Ramos (cell line): ENCODE results near the gene ZCCHC17.

Experiments
- in situ Hi-C: fragments of 300-500 bp; cut with MboI; formaldehyde crosslinking; loops from one replicate; pipeline ENCODE4 v1.14.3; 2022; ENCODE audit warnings: low sequenced_read_pairs; ENCODE audit not compliant: unreplicated experiment

Gene ZCCHC17

DNA sequence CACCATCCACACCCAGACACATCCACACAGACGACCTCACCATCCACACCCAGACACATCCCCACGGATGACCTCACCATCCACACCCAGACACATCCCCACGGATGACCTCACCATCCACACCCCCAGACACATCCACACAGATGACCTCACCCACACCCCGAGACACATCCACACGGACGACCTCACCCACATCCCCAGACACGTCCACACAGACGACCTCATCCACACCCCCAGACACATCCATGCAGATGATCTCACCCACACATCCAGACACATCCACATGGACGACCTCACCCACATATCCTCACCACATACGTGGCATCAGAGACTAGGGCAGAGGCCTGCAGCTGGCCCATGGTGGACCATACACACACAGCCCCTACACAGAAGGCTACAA lies 90.8 kb downstream of the ZCCHC17 start:
- in situ Hi-C loops = no loop called here

- in situ Hi-C loops = no loop called here
These were observed 92.8 kb downstream of the ZCCHC17 start for GRCh38 chr1:31389616-31390015.

- in situ Hi-C loops = no loop called here
These were observed 93.2 kb downstream of the ZCCHC17 start for GRCh38 chr1:31390071-31390470.

DNA sequence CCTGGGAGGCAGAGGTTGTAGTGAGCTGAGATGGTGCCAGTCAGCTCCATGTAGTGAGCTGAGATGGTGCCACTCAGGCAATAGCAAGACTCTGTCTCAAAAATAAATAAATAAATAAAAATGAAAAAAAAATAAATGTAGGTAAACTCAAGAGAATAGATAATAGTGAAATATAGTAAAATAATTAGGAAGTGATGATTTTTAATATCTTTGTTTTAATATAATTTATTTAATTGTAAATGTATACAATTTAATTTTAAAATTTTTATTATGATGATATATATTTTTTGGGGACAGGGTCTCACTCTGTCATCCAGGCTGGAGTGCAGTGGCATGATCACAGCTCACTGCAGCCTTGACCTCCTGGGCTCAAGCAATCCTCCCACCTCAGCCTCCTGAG lies 96.6 kb downstream of the ZCCHC17 start:
- in situ Hi-C loops = no loop called here

GRCh38 chr1:31394584-31395193 lies 97.9 kb downstream of the ZCCHC17 start:
- in situ Hi-C loops = no loop called here

DNA sequence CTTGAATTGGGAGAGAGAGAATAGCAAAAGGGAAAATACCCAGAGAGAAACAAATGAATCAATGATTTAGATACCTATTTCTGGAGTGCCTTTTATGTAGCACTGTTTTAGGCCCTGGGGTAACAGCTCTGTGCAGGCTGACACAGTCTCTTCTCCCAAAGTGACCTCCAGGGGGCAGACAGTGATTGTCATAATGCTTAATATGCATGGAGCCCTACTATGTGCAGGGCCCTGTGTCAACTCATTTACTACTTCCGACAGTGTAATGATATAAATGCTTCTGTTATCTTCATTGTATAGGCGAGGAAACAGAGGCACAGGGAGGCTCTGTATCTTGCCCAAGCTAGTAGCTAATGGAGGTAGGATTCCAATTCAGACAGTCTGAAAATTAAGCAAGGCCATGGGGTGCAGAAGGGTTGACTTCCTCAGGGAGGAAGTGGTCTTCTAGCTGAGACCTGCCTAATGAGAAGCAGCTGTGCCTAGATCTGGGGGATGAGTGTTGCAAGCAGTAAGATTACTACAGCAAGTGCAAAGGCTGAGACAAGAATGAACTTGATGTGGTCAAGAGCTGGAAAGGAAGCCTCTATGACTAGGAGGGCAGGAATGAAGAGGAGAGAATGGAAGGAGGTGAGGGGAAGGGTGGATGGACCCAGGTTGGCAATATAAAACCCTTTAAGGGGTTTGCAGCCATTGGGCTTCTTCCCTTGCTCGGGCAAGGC lies 100.0 kb downstream of the ZCCHC17 start:
- in situ Hi-C loops = no loop called here

DNA sequence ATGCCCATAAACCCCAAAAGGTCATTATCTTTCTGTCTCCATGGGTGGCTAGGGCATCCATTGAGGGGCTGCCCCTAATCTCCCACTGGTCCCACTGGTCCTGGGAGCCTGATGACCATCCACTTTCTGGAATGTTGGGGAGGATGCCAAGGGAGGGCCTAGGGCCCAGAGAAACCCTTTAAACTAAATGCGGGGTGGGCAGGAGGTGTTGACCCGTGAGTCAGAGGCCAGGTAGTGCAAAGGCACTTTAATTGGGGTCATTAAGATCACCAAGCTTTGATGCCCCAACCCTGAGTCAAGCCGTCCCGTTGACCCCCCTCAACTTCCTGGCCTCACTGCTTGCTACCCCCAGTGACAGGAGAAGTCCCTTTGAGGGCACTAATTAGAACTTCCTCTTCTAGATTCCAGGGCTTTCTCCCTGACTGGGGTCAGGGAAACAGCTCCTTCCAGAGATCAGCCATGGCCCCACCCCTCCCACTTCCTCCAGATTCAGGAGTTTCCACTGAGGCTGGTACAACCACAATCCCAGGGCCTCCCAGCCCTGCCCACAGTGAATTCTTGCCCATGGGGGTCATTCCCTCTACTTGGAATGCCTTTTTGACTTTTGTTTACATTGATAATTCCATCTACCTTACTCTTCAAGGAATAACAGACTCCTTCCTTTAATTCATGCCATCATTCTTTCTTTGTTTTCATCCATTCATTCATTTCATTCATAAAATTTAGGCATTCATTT lies 100.7 kb downstream of the ZCCHC17 start:
- in situ Hi-C loops = no loop called here

DNA sequence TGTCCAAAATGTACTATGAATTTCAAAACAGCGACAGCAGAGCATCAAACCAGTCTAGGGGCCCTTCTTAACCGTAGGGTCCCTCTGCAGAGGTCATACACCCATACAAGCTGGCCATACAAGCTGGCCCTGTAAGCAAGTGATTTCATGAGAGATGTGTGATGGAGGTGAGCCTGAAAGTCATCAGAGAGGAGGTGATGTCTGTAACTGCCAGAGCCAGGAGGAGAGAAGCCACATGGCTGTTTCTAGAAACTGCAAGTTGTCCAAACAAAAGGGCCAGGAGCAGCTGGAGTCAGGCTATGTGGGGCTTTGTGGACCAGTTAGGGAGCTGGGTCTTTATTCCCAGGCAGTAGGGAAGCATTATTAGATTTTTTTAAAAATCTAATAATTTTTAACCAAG lies 101.4 kb downstream of the ZCCHC17 start:
- in situ Hi-C loops = no loop called here

GRCh38 chr1:31399976-31400375 lies 103.1 kb downstream of the ZCCHC17 start:
- in situ Hi-C loops = no loop called here

DNA sequence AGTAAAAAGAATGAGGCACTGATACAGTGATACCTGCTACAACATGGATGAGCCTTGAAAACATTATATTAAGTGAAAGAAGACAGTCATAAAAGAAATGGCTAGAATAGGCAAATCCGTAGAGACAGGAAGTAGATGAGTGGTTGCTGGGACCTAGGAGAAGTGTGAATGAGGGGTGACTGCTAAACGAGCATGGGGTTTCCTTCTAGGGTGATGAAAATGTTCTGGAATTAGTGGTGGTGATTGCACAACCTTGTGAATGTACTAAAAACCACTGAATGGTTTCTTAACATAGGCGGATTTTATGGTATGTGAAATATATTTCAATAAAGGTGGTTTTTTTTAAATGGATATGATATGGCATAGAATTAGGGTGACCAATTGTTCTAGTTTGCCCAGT lies 103.6 kb downstream of the ZCCHC17 start:
- in situ Hi-C loops = no loop called here

- in situ Hi-C loops = no loop called here
These were observed 104.4 kb downstream of the ZCCHC17 start for GRCh38 chr1:31401241-31401640.

DNA sequence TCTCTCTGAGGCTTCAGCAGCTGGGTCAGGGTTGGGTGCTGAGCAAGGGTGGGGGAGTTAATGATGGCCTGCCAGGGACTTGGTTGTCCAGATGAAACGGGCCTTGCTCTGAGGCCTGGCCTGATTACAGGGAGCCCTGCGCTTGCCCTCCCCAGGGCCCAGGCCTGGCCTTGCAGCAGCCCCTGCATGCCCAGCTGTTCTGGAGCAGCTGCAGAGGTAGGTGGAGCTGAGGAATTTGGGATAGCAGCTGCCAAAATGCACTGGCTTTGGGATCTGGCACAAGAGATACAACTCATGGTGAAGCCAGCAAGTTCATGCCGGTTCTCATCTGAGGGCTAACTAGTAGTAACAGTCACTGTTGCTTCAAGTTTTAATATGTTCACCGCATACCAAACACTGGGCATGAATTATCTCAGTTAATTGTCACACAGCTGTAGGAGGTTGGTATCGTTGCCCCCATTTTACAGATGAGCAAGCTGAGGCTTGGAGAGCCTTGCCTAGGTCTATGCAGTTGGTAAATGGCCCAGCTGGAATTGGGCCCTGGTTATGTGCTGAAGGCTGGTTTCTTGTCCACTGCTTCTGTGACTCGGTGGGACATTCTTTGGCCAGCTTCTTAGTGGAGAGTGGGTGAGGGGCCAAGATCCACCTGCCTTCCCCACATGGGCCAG lies 108.9 kb downstream of the ZCCHC17 start:
- in situ Hi-C loops = no loop called here

GRCh38 chr1:31407029-31407626 lies 110.3 kb downstream of the ZCCHC17 start:
- in situ Hi-C loops = no loop called here

- in situ Hi-C loops = no loop called here
These were observed 112.0 kb downstream of the ZCCHC17 start for GRCh38 chr1:31408788-31409318.

DNA sequence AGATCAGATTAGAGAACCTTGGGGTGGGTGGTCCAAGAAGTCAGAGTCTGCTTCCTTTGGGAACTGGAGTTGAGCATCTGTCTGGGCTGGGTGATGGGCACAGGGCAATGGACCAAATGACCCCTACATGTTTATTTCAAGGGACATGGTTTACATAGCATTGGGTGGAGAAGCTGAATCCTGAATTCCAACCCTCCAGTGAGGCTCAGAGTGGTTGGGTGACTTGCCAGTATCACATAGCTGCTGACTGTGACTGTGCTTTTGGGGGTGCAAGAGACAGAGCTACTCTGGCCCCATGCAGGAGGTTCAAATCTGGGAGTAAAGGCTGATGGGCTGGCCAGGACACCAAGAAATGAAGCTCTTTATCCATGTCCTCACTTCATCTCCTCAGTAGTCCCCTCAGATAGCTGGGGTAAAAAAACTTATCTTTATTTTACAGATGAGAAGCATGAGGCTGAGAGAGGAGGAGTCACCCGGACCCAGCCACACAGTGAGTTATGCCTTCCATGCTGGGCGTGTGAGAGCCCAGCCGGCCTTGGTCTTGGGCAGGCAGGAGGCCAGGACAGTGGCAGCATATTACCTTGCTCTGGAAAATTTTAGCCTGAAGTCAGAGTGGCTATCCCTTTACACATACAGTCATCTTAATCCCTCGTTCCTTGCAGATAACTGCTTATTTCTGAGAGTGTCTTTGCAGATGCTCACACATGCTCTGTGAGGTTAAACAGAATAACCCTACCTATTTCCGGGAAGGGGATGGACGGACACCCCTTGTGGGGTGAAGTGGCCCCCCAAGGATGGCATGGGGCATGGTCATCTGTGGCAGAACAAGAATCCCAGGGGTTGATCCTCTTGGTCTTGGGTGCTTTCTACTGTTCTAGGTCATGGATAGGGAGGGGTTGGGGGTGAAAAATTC lies 113.4 kb downstream of the ZCCHC17 start:
- in situ Hi-C loops = no loop called here

- in situ Hi-C loops = no loop called here
These were observed 114.0 kb downstream of the ZCCHC17 start for GRCh38 chr1:31410871-31411270.

DNA sequence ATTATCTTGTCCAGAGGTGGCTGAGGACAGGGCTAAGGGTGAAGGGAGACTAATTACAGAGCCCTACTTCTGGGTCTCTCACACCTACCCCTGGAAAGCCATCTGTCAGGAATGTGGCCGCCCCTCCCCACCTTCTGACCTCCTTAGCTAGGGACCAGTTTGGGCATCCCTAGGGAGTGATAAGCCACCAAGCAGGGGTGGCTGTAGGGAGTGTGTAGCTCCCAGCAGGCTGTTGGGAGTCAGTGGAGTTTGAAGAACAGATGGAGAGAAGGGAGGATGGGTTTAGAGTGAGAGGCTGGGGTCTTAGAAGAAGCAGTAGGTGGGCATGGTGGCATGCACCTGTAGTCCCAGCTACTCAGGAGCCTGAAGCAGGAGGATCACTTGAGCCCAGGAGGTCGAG lies 115.4 kb downstream of the ZCCHC17 start:
- in situ Hi-C loops = no loop called here

- in situ Hi-C loops = no loop called here
These were observed 116.0 kb downstream of the ZCCHC17 start, which contains the start of gene SERINC2 for GRCh38 chr1:31412732-31413404. Gene SERINC2, plus strand, starts transcription at chr1:31413213. Its CDS starts 53 bp downstream, at chr1:31413266.
